DOHH2 (cell line): ENCODE data around the gene NOP16.

Source experiments
- CTCF ChIP-seq: fragments of 200-600 bp; sonication (generic); IDR thresholded peaks from one replicate; pipeline ENCODE4 v1.5.1; 2014; ENCODE audit warnings: antibody characterized with exemption, mild to moderate bottlenecking, low read depth, low read length; ENCODE audit not compliant: poor library complexity, severe bottlenecking
- EZH2phosphoT487 ChIP-seq: fragments of 200-600 bp; sonication (generic); IDR thresholded peaks from 2 replicates; pipeline ENCODE4 v1.6.1; 2017; ENCODE audit warnings: borderline replicate concordance, mild to moderate bottlenecking, antibody characterized with exemption, low read length, moderate library complexity, mixed read lengths

DNA sequence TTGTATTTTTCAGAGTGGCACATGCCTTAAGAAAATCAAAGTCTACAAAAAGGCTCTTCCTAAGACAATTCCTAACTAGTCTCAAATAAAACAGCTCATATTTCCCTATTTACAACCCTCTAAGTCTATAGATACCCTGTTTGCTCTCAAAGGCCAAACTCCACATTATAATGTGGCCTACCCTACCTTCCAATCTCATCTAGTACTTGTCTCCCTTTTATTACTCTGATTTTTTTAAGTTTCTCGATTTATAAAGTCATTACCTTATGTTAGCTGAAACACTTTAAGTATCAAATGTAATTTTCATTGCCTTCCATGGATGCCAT is 46.3 kb downstream of the NOP16 start:
- TF ChIP-seq CTCF (no peak), EZH2phosphoT487 (no peak)
